ENCODE measurements around the gene VAT1L. TPM values are rescaled to one million over a fixed set of nuclear protein-coding genes. Genes with fewer than 3 reads are reported as not detected.

VAT1L gene
- total RNA-seq, 1 donor from 2014 or later = not detected

DNA sequence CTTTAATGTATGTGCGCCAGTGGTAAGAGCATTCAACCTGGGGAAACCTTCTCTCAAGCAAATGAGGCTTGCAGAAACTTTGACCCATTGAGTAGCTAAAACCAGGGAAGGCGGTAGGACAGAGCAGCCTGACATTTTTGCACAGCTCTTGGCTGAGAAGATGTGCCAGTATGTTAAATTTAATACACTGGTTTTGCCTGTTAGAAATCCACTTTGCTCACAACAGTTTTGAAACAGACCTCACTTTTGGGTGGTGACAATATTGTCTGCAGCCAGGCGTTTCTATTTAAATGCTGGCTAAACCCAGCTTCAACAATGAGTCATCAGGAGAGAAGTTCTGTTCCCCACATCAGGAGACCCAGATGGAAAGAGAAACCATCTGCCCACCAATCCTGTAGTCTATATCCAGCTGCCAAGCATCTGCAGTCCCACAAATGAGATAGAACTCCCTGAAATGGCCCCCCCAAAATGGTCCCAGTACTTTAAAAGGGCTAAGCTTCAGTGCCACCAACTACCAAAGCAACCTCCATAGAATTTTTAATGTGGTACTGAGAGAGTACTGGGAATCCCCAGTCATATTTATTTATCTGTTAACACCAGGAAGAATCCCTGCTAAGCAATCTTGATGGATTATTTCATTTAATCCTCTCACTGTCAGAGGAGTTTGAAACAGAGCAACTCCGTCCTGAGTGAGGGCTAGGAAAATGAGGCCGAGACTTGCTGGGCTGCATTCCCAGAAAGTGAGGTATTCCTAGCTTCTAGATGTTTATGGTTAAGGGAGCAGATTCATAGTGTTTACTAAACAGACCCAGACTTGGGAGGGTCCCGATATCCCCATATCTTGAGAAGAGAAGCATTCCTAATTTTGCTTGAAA lies 205.0 kb downstream of the VAT1L start:
- Mint-ChIP-seq H3K36me3 (ENCODE audit: low read depth) (no peaks in the 10 kb centered on the region), H3K4me1 (ENCODE audit: low read depth) (no peaks in the 10 kb centered on the region)

DNA sequence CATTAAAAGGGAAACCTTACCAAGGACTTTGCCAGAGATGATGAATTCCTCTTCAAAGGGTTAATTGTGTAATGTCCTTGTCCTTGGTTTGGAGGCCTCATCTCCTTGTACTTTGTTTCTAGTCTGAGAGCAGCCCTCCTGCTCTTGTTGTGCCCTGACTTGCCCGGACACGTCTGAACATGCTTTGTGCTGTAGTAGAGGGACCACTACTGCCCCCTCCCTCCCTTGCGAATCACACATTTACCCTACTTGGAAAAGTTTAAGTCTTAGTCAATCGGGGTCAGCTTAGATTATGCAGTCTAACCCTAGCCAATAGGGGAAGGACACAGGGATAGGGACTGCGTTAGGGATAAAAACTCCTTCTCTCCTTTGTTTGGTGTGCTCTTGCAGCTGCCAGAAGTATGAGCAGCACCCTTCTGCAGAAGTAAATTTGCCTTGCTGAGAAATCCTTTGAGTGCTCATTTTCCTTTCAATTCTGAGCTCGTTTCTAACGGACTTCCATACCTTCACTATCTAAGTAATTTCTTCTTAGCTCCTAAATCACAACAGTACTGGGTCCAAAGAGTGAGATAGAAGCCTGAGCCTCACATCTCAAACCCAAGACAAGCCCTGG lies 207.6 kb downstream of the VAT1L start:
- Mint-ChIP-seq H3K9me3 (ENCODE audit: low read depth) (peaks cover 11% of the 10 kb centered on the region), H3K36me3 (ENCODE audit: low read depth) (no peaks in the 10 kb centered on the region), H3K27ac (ENCODE audit: unreplicated experiment) (no peak overlapping the region), H3K4me1 (ENCODE audit: low read depth) (no peaks in the 10 kb centered on the region), H3K4me3 (ENCODE audit: unreplicated experiment) (no peak overlapping the region), H3K27me3 (ENCODE audit: low read depth) (peaks cover 3% of the 10 kb centered on the region)
- DNase-seq (ENCODE audit: low spot score) = no peak
- TF ChIP-seq, protein P1, sequence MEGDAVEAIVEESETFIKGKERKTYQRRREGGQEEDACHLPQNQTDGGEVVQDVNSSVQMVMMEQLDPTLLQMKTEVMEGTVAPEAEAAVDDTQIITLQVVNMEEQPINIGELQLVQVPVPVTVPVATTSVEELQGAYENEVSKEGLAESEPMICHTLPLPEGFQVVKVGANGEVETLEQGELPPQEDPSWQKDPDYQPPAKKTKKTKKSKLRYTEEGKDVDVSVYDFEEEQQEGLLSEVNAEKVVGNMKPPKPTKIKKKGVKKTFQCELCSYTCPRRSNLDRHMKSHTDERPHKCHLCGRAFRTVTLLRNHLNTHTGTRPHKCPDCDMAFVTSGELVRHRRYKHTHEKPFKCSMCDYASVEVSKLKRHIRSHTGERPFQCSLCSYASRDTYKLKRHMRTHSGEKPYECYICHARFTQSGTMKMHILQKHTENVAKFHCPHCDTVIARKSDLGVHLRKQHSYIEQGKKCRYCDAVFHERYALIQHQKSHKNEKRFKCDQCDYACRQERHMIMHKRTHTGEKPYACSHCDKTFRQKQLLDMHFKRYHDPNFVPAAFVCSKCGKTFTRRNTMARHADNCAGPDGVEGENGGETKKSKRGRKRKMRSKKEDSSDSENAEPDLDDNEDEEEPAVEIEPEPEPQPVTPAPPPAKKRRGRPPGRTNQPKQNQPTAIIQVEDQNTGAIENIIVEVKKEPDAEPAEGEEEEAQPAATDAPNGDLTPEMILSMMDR (IDR thresholded peaks at IDR 0.05) = no peak

More for the DNA sequence above, 205.0 kb downstream of the VAT1L start:
- no peak for DNase-seq (ENCODE audit: low spot score)
- H3K27me3 Mint-ChIP-seq (ENCODE audit: low read depth) = peaks cover 3% of the 10 kb centered on the region
- H3K27ac Mint-ChIP-seq (ENCODE audit: unreplicated experiment) = no peak overlapping the region
- H3K4me3 Mint-ChIP-seq (ENCODE audit: unreplicated experiment) = no peak overlapping the region
- TF ChIP-seq, protein P1 (IDR thresholded peaks at IDR 0.05) = no peak
- H3K9me3 Mint-ChIP-seq (ENCODE audit: low read depth) = peaks cover 11% of the 10 kb centered on the region

DNA sequence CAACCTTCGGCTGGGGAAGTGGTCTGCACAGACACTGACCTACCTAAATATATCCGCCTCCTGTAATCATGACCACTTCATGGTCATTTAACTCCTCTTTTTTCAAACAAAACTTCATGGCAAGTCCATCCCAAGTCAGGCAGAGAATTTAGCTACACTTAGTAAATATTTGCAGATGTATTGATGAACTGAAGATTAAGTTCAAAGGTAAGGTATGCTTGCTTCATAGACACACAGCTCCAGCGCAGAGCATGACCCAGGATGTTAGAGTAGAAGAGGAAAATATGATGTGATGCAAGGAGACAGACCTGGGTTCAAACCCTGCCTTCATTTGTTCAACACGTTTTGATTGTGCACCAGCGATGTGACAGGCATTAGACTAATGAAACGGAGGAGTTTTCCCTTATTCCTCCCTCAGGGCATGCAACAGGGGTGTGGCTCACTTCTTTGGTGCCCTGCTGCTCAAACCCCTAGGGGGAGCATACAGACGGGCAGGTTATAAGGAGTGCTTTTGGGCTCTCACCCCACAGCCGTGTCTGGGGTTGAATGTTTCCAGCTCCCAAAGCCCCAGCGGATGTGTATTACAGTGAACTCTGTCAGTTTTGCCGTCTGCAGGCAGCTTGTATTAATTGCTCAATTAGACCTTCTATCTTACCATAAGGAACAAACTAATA lies 210.1 kb downstream of the VAT1L start:
- H3K27ac Mint-ChIP-seq (ENCODE audit: unreplicated experiment) = no peak overlapping the region
- no peak for DNase-seq (ENCODE audit: low spot score)
- no peaks in the 10 kb centered on the region for H3K4me1 Mint-ChIP-seq (ENCODE audit: low read depth)
- peaks cover 11% of the 10 kb centered on the region for H3K9me3 Mint-ChIP-seq (ENCODE audit: low read depth)
- no peaks in the 10 kb centered on the region for H3K27me3 Mint-ChIP-seq (ENCODE audit: low read depth)
- TF ChIP-seq, protein P1 (IDR thresholded peaks at IDR 0.05) = no peak
- no peaks in the 10 kb centered on the region for H3K36me3 Mint-ChIP-seq (ENCODE audit: low read depth)
- no peak overlapping the region for H3K4me3 Mint-ChIP-seq (ENCODE audit: unreplicated experiment)

DNA sequence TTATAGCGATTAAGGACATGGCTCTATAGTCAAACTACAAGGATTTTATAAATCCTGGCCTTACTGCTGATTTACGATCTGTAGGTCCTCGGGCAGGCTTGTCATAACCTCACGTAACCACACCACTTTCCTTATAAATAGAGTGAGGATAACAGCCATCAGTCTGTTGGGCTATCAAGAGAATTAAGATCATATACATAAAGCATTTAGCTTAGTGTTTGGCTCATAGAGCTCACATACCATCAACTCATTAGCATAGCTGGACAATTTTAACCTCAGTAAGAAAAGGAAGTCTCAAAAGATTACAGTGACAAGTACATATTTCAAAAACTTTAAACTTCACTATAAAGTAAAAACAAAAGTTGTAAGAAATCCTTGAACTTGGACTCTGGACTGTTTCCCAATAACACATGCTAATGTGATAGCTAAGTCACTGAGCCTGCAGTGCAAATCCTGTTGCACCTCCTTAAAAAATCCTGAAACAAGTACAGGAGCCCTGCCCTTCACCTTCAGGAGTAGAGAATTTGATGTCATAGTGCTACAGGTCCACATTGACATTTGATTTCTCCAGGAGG lies 213.2 kb downstream of the VAT1L start:
- TF ChIP-seq, protein P1 (IDR thresholded peaks at IDR 0.05) = no peak
- Mint-ChIP-seq H3K4me3 (ENCODE audit: unreplicated experiment) (no peak overlapping the region), H3K4me1 (ENCODE audit: low read depth) (no peaks in the 10 kb centered on the region), H3K9me3 (ENCODE audit: low read depth) (peaks cover 5% of the 10 kb centered on the region), H3K36me3 (ENCODE audit: low read depth) (no peaks in the 10 kb centered on the region), H3K27me3 (ENCODE audit: low read depth) (no peaks in the 10 kb centered on the region), H3K27ac (ENCODE audit: unreplicated experiment) (no peak overlapping the region)
- no peak for DNase-seq (ENCODE audit: low spot score)

Data from chondrocyte (in vitro differentiated cells).